AG04449 (cell line): ENCODE data around the gene VPS13A.
"Not testable (repeated sequence)": the region's sequence is repeated elsewhere in the genome, so short reads cannot be mapped to it uniquely, and the experiment has no call there.

ENCODE experiments used
- CTCF ChIA-PET: fragments of 350-600 bp; formaldehyde crosslinking; extraction: SDS; loops from one replicate; lab custom pipeline; 2021; ENCODE audit warnings: antibody characterized with exemption; lab: Yijun Ruan, JAX
- POLR2A ChIA-PET: fragments of 400-600, 350-600 bp; formaldehyde crosslinking; extraction: SDS; loops from one replicate; lab custom pipeline; 2020; ENCODE audit warnings: antibody characterized with exemption, inconsistent platforms; lab: Yijun Ruan, JAX
- DNase-seq: peaks from one replicate; pipeline ENCODE4 v3.0.0-alpha.2; 2010; ENCODE audit warnings: low read depth, low spot score
- H3K4me3 ChIP-seq: 2 replicates; pipeline ENCODE4 v1.5.1; 2011; ENCODE audit warnings: low read depth, mild to moderate bottlenecking, control low read depth, low read length
- TF ChIP-seq, protein P1 (sequence below): IDR thresholded peaks from one replicate; pipeline ENCODE4 v1.5.1; 2011; ENCODE audit warnings: mild to moderate bottlenecking, moderate library complexity, low read length, control low read depth, inconsistent platforms; ENCODE audit not compliant: insufficient read depth; ENCODE audit errors: missing control alignments

The VPS13A gene

DNA sequence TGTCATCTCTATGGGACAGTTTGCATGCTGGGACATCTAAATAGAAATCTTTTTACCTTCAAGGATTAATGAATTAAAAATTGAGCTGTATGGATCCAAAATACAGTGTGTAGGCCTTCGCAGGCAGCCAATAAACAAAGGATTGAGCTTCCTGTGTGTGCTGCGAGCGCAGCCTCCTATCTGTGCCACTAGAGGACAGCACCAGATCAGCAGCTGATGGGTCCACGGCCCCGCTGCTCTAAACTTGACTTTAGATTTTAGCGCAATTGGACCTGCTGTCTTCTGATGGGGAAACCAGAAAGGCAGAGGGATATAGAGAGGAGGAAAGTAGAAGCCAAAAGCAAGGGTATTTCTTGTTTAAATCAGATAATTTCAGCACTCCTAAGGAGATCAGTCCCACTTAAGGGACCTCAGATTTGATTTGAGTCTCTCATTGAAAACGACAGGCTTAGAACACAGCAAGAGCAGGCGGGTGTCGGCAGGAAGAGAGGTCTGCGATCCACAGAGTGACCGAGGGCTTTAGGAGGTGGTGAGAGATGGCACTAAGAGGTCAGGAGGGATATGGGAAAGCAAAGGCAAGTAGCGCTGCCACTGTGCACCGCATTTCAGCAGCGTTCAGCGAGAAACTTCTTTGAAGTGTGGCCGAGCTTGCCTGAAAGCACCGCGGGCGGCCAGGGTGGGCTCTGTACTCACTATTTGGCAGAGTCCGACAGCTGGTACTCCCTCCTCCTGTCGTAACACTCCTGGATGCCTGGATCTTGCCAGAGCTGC is 256.5 kb downstream of the VPS13A start:
- CTCF ChIA-PET: interaction anchor here (0.7 to 17.6 kb wide), 54 partner anchors 10 to 688 kb away, joined by 3 to 373 read pairs (median 4); partner anchors contain the start of gene GNA14
- no peak overlapping the region; the same call in 1 of the 2 replicates for H3K4me3 ChIP-seq
- no peak for DNase-seq
- TF ChIP-seq, protein P1, sequence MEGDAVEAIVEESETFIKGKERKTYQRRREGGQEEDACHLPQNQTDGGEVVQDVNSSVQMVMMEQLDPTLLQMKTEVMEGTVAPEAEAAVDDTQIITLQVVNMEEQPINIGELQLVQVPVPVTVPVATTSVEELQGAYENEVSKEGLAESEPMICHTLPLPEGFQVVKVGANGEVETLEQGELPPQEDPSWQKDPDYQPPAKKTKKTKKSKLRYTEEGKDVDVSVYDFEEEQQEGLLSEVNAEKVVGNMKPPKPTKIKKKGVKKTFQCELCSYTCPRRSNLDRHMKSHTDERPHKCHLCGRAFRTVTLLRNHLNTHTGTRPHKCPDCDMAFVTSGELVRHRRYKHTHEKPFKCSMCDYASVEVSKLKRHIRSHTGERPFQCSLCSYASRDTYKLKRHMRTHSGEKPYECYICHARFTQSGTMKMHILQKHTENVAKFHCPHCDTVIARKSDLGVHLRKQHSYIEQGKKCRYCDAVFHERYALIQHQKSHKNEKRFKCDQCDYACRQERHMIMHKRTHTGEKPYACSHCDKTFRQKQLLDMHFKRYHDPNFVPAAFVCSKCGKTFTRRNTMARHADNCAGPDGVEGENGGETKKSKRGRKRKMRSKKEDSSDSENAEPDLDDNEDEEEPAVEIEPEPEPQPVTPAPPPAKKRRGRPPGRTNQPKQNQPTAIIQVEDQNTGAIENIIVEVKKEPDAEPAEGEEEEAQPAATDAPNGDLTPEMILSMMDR: peak; percentile 98
- POLR2A ChIA-PET: interaction anchor here (0.8 to 0.9 kb wide), 2 partner anchors 12 to 284 kb away, joined by 3 read pairs; no protein-coding TSS in a partner anchor

DNA sequence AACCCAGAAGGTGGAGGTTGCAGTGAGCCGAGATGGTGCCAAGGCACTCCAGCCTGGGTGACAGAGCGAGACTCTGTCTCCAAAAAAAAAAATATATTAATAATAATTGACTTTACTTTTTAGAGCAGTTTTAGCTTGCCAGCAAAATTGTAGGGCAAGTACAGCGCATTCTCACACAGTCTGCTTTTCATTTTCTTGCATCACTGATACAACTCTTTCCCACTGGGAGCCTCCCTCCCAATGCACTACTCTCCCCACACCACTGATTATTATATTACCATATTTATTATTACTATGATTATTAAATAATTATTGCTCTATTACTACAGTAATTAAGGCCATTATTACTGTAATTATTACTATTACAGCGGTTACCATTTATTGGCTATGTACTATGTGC is 257.9 kb downstream of the VPS13A start:
- CTCF ChIA-PET: interaction anchor here (0.7 to 17.6 kb wide), 10 partner anchors 10 to 332 kb away, joined by 3 to 373 read pairs (median 22); no protein-coding TSS in a partner anchor
- POLR2A ChIA-PET: no interaction called here

DNA sequence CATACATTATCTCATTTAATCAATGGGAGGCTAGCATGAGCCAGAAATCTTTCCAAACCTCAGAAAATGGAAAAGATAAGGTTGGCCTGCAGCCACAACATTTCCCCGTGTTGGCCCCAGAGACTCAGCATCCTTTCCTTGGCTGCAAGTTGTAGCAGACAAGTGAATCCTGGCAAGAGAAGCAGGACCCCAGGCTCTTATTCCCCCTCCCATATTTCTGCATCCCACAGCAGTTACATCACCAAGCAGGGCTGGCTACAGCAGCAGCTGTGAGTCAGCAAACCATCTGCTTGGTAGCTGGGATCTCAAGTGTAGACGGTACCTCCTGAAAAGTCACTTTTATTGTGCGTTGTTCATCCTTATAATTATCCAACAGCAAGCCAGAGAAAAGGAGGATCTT is 258.4 kb downstream of the VPS13A start:
- no peak for DNase-seq
- TF ChIP-seq, protein P1: no peak
- no peak overlapping the region for H3K4me3 ChIP-seq
- POLR2A ChIA-PET: no interaction called here
- CTCF ChIA-PET: interaction anchor here (1.0 to 17.6 kb wide), 5 partner anchors 9 to 316 kb away, joined by 3 to 373 read pairs (median 85); no protein-coding TSS in a partner anchor

More for the DNA sequence above, 257.9 kb downstream of the VPS13A start:
- TF ChIP-seq, protein P1: no peak
- no peak for DNase-seq
- no peak overlapping the region for H3K4me3 ChIP-seq

DNA sequence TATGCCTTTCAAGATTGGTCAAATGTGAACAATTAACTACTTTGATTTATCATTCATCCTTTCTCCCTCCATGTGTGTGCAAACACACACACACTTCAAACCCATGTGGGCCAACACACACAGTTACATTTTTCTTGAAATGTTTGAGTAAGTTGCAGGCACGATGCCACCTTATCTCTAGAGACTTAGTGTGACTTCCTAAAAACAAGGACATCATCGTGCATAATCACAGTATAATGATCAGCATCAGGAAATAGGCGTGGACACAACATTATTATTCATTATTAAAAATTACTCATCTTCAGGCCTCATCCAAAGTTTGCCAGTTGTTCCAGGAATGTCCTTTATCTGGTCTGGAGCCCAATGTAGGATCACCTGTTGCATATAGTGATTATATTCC is 261.3 kb downstream of the VPS13A start:
- no peak for DNase-seq
- POLR2A ChIA-PET: no interaction called here
- CTCF ChIA-PET: interaction anchor here (0.6 to 17.6 kb wide), 3 partner anchors 18 to 513 kb away, joined by 3 to 373 read pairs (median 43); no protein-coding TSS in a partner anchor
- H3K4me3 ChIP-seq: no peak overlapping the region
- TF ChIP-seq, protein P1: no peak

DNA sequence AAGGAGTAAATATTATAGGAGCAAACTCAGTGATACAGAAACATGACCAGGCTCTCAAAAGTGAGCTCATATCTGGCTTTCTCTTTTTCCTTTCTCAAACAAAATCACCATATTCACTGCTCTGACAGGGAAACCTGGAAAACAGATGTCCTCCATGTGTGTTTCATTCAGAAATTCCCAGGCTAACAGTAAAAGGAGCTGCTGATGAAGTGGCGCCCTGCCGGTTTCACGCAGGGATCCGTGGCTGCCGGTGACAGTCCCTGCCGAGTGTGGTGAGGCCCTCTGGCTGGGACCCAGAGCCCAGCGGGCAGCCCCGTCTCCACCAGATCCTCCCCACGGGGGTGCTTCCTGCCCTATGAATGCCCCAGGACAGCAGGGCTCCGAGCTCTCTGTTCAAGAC is 262.7 kb downstream of the VPS13A start:
- ChIA-PET CTCF (interaction anchor here (1.0 to 17.6 kb wide), 7 partner anchors 8 to 325 kb away, joined by 3 to 373 read pairs (median 5); no protein-coding TSS in a partner anchor), POLR2A (no interaction called here)
- DNase-seq: no peak
- TF ChIP-seq, protein P1: no peak
- peak overlapping the region; percentile 19; the same call in 1 of the 2 replicates for H3K4me3 ChIP-seq

DNA sequence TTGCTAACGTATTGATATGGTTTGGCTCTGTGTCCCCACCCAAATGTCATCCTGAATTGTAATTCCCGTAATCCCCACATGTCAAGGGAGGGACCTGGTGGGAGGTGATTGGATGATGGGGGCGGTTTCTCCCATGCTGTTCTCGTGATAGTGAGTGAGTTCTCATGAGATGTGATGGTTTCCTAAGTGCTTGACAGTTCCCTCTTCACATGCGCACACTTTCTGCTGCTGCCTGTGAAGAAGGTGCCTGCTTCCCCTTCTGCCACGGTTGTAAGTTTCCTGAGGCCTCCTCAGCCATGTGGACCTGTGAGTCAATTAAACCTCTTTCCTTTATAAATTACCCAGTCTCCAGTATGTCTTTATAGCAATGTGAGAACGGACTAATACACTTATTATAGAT is 263.8 kb downstream of the VPS13A start:
- POLR2A ChIA-PET, H3K4me3 ChIP-seq, DNase-seq: not testable (repeated sequence)
- CTCF ChIA-PET: interaction anchor here (3.3 to 17.6 kb wide), 4 partner anchors 8 to 310 kb away, joined by 7 to 373 read pairs (median 64); no protein-coding TSS in a partner anchor
